Measurements from ENCODE around the gene OTUD4.
"Not testable (repeated sequence)": the region's sequence is repeated elsewhere in the genome, so short reads cannot be mapped to it uniquely, and the experiment has no call there.

OTUD4 gene, protein sequence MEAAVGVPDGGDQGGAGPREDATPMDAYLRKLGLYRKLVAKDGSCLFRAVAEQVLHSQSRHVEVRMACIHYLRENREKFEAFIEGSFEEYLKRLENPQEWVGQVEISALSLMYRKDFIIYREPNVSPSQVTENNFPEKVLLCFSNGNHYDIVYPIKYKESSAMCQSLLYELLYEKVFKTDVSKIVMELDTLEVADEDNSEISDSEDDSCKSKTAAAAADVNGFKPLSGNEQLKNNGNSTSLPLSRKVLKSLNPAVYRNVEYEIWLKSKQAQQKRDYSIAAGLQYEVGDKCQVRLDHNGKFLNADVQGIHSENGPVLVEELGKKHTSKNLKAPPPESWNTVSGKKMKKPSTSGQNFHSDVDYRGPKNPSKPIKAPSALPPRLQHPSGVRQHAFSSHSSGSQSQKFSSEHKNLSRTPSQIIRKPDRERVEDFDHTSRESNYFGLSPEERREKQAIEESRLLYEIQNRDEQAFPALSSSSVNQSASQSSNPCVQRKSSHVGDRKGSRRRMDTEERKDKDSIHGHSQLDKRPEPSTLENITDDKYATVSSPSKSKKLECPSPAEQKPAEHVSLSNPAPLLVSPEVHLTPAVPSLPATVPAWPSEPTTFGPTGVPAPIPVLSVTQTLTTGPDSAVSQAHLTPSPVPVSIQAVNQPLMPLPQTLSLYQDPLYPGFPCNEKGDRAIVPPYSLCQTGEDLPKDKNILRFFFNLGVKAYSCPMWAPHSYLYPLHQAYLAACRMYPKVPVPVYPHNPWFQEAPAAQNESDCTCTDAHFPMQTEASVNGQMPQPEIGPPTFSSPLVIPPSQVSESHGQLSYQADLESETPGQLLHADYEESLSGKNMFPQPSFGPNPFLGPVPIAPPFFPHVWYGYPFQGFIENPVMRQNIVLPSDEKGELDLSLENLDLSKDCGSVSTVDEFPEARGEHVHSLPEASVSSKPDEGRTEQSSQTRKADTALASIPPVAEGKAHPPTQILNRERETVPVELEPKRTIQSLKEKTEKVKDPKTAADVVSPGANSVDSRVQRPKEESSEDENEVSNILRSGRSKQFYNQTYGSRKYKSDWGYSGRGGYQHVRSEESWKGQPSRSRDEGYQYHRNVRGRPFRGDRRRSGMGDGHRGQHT

GRCh38 chr4:145180298-145181090, at the start of gene OTUD4:
Gene OTUD4, minus strand, starts transcription at chr4:145180589. Its CDS starts 616 bp downstream, at chr4:145179973.
- peak; percentile 85 for DNase-seq

GRCh38 chr4:145223228-145223627, 42.8 kb upstream of the OTUD4 start:
- DNase-seq: not testable (repeated sequence)

- DNase-seq: not testable (repeated sequence)
Observed at GRCh38 chr4:145221529-145221928, 41.1 kb upstream of the OTUD4 start.

DNA sequence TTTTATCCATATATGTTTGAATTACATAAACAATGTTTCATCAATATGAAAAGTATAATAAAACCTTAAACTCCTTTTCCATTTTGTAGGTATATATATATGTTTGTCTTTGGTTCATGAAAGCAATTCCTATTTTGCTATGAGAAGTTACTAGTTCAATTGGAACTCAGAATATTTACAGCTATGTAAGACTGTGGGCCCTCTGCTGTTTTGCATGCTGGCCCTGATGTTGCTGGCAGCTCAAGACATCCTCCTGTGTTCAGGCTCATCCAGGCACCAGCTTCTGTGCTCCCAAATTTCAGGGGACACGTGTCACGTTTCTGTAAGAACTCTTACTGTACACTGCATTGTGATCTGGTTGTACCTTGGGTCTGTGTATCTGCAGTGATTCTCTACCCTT, 38.7 kb upstream of the OTUD4 start:
- no peak for DNase-seq

DNA sequence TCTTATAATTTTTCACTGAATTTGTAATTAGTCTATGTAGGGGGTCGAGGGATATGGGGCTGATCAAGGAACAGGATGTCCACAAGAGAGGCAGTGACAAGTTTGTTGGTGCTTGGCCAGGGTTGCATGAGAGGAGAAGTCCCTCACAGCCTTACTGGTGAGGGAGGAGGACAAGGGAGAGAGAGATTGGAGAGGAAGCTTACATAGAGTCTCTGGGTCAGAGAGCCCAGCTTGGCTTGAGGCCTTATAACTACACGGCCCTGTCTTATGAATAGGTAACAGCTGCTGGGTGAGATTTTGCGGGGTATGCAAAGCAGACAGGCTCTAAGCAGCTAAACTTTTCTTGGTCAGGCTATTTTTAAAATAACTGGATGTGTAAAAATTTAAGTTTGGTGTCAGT, 37.9 kb upstream of the OTUD4 start:
- DNase-seq: no peak

- DNase-seq: no peak
Observed at GRCh38 chr4:145217349-145217748, 37.0 kb upstream of the OTUD4 start.

DNA sequence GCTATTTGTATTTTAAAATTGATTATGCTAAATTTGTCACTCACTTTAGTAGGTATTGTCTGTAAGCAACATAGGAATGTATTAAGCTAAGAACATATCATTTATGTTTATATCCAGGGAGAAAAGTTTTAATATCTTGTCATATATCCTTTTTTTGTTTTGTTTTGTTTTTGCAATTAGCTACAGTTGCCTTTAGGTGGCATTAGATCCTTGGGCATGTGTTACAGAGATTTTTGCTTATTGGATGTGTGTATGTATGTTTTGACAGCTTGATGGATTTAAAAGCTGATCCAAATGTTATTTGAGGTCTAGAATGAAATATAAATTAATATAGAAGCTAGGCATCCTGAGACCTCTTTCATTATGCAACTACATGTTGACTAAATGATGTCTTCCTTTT, 36.1 kb upstream of the OTUD4 start:
- DNase-seq: no peak

DNA sequence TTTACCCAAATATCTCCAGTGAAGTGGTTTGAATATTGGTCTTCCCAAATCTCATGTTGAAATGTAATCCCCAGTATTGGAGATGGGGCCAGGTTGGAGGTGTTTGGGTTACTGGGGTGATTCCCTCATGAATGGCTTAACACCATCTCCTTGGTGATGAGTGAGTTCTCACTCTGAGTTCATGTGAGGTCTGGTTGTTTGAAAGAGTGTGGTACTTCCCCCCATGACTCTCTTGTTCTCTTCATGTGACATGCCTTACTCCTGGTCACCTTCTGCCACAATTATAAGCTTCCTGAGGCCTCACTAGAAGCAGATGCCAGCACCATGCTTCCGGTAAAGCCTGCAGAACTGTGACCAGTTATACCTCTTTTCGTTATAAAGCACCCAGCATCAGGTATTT, 32.9 kb upstream of the OTUD4 start:
- no peak for DNase-seq

GRCh38 chr4:145207934-145208333, 27.5 kb upstream of the OTUD4 start:
- no peak for DNase-seq

- DNase-seq: no peak
Observed at GRCh38 chr4:145203410-145203809, 23.0 kb upstream of the OTUD4 start.

DNA sequence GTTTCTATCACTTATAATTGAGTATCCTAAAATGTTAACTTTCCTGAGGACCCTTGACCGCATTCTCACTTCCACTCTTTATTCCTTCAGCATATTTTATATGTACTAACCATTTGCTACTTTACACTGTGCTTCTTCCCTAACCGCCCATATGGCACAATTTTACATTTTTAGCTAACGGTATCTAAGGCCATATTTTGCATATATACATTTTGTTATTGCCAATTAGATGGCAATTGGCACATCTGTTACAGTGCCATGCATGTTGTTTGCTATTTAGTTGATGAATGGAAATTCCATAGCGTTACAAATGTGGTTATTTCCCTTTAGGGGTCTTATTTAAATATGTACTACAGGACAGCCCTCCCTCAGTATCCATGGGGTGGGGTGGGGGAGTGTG, 20.0 kb upstream of the OTUD4 start:
- DNase-seq: no peak

DNA sequence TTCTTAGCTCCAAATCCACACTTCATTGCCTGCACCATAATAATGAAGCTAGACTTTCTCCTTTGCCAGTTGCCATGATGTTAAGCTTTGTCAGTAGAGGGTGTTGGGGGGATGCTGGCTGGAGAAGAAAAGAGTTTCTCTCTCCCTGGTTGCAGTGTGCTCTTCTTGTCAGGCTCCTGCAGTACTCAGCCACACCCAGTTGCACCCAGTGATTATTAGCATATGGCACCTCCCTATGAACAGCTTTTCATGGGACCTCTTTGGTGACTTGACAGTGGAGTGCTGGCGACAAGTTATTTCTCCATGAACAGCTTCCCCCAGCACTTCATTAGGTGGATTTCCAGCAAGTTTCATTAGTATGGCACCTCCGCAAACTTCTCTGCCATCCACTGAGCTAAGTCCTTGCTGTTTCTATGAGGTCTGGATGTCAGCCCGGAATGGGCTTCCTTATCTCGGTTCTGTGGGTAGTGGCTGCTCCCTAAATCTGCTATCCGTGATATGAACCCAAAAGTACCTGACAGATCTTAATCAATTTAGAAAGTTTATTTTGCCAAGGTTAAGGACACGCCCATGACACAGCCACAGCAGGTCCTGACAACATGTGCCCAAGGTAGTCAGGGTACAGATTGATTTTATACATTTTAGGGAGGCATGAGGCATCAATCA, 18.8 kb upstream of the OTUD4 start:
- no peak for DNase-seq

DNA sequence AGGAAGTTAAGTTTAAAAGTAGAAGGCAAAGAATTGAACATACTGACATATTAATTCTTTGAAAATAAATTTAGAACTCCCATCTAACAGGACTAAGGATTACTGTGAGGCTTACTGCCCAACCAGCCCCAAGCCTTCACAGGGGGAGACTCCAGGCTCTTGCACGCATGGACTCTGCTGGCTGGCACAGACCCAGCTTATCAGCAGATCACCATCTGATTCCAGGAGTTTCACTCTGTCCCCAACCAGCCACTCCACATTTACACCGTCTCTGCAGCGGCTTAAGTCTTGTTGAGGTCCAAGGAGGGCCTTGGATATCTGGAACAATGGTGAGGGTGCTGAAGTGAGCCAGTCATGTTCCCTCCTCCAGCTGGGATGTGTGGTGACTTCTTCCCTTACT, 16.4 kb upstream of the OTUD4 start:
- DNase-seq: no peak

GRCh38 chr4:145195167-145195952, 15.0 kb upstream of the OTUD4 start:
- no peak for DNase-seq

GRCh38 chr4:145189981-145190380, 9.6 kb upstream of the OTUD4 start:
- no peak for DNase-seq

- no peak for DNase-seq
Observed at GRCh38 chr4:145186729-145187128, 6.3 kb upstream of the OTUD4 start.

DNA sequence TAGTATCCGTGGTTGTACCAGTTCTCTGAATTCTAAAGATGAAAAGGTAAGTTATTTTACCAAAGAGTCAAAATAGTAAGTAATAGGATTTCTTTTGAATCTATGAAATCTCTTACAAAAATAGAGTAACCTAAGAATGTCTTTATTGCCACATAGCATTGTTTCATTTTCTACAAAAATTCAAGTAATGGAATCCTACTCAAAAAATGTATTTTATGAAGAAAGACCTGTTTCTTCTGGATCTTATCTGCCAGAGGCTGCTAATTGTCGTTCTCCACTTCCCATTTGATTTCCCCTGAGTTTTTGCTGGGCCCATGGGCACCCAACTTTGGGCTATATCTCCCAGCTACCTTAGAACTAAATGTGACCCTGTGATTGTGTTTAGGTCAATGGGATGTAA, 3.2 kb upstream of the OTUD4 start:
- DNase-seq: no peak

- DNase-seq: no peak
Observed at GRCh38 chr4:145183023-145183422, 2.6 kb upstream of the OTUD4 start.

DNA sequence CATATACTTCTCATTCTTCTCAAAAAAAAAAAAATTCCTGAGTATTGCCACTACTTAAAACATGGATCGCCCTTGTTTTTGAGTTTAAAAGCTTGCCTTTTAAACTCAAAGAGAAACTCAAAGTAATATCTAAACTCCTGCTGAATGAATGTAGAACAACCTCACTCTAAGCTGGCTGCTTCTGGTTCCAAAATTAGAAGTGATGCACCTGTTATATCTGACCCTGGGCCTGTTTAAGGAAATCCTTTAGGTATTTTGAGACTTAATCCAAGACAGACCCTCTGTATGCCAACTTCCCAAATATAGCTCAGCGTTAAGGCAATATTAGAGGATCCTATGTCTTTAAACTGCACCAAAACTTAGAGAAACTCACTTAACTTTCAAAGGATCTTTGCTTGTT, 1.8 kb upstream of the OTUD4 start:
- DNase-seq: no peak

GRCh38 chr4:145181091-145181501, 707 bp upstream of the OTUD4 start:
- DNase-seq: no peak

DNA sequence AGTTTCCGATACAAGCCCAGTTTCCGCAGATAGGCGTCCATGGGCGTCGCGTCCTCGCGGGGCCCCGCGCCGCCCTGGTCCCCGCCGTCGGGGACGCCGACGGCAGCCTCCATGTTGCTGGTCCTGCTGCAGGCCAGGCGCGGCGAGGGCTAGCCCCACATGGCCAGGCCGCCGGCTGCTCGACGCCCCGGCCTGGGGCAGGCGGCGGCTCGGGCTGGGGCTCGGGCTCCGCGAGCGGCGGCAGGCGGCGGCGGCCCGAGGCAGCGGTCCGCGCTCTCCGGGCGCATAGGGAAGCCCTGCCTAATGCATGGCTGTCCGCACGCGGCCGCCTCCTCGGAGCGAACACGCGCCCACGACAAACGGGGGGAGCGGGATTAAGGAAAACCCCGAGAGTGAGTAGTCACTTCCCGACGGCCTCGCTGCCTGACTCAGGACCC, 510 bp downstream of the OTUD4 start:
- not testable (repeated sequence) for DNase-seq

Data from NCI-H774 (cell line).